Activated CD4-positive, CD25-positive, alpha-beta regulatory T cell (primary cell): ENCODE measurements around the gene ARID1B.
A peak's percentile ranks its signal among the peaks of the same experiment; 100 is the strongest.

Source experiments
- DNase-seq, 4 experiments: peaks; one replicate each; lab custom pipeline; 2025; lab: John Stamatoyannopoulos, UW

Gene ARID1B

DNA sequence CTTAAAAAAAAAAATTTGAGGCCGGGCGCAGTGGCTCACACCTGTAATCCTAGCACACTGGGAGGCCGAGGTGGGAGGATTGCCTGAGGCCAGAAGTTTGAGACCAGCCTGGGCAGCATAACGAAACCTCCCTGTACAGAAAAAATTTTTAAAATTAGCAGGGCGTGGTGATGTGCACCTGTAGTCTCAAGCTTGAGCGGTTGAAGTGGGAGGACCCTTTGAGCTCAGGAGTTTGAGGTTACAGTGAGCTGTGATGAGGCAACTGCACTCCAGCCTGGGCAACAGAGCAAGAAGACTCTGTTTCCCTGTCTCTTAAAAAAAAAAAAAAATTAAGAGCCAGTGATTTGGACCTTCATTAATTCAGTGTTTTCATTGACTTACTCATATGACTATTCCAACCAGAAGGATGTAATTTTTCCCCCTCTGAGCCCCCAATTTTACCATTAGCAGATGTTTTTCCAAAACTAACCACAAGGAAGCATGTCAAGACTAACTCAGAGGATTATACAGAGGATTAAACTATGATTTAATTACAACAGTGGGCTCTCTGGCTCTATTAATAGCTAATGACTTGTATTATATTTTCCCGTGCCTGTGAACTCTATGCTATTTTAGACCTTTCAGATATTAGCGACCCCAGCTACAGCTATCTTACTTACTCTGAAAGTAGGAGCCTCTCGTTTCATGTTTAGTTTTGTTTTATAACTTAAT, 75.1 kb downstream of the ARID1B start:
- DNase-seq: no peak

DNA sequence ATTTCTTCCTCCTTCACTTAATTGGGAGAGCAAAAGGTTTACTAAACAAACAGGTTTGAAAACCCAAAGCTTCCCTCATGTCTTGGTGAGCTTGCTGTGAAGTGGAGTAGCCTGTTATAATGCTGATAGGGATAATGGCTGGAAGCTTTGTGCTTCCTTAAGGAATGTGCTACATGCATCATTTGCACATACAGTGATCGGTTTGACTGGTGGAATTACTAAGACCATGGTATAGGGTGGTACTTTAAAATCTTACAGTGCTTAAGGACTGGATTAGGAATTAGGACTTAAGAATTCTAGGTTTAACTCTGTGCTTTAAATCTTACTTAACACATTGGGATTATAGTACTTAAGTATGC, 75.7 kb downstream of the ARID1B start:
- DNase-seq: no peak

DNA sequence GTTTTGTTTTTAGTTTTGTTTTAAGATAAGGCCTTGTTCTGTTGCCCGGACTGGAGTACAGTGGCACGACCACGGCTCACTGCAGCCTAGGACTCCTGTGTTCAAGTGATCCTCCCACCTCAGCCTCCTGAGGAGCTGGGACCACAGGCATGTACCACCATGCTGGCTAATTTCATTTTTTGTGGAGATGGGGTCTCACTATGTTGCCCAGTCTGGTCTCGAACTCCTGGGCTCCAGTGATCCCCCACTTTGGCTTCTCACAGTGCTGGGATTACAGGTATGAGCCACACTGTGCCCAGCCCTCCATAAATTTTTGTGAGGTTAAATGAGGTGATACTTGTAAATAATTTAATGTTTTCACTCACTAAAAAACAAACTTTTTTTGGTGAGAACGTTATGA, 76.6 kb downstream of the ARID1B start:
- no peak for DNase-seq

DNA sequence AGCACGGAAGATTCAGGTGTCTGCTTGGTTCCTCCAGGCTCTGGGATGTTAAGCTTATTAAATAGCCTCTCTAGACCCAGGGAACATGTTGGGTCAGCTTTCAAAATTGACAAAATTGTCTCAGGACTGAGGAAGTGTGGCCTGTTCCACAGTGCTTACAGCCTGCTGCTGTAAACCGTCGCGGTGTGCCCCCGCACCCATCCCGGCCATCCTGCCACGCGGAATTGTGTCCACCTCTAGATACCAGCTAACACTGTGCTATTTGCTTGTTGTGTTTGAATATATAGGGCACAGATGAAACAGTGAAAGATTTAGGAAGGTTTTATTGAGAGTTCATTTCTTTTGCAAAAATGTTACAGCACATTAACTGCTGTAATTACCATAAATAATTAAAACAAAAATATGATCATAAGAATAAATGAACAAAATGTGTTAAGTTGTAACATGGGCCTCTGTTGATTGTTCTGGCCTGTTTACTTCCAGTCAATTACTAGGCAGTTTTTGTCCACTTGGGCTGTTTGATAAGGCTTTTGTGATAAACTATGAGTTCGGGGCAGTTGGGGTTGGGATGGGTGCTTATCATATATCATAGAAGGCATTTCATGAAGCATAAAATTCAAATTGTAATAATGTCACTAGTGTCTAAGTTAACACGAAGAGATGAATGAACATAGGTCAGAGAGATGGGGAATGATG, 77.4 kb downstream of the ARID1B start:
- no peak for DNase-seq

DNA sequence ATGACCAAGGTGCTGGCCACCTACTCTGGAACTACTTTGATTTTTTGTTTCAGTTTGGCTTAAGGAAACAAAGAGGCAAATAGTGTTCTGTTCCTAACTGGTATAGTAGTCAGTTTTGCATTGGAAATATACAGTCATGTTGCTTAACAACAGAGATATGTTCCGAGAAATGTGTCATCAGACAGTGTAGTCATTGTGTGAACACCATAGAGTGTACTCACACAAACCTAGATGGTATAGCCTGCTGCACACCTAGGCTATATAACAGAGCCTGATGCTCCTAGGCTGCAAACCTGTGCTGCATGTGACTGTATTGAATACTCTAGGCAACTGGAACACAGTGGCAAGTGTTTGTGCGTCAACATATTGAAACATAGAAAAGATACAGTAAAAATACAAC, 80.4 kb downstream of the ARID1B start:
- peak in 1 of 4 experiments; percentile 3 for DNase-seq

DNA sequence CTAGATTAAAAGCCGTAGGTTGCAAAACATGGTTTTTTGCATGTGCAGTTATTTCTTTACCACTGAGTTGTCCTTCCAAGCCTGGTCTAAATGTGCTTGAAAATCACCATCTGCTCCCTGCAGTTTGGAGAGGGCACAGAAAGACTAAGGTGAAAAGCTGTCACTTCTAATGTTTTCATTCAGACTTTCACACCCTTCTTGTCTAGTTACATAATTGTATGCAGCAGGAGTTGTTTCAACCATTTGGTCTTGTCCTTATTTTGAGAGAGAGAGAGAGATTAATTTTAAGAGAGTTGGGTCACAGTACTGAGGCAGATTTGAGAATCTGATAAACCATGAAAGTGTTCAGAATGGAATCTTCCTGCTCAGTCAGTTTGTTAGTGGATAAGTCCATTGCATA, 82.5 kb downstream of the ARID1B start:
- no peak for DNase-seq

DNA sequence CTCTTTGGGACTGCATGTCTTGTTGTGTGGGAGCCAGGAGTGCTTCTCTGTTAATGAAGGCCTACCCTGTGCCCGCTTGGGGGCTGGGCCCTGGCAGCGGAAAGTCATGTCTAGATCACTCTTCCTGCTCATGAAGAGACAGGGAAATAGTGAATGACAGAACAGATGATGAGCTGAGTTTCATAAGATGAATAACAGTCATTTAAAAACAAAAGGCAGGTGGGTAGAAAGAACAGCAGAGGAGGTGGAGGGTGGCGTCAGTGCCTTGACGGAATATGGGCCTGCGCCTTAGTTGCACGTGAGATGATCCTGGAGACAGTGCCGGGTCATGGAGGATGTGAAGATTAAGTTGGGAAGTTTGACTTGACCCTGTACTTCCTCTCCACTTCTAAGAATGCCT, 85.5 kb downstream of the ARID1B start:
- DNase-seq: peak in 1 of 4 experiments; percentile 4

DNA sequence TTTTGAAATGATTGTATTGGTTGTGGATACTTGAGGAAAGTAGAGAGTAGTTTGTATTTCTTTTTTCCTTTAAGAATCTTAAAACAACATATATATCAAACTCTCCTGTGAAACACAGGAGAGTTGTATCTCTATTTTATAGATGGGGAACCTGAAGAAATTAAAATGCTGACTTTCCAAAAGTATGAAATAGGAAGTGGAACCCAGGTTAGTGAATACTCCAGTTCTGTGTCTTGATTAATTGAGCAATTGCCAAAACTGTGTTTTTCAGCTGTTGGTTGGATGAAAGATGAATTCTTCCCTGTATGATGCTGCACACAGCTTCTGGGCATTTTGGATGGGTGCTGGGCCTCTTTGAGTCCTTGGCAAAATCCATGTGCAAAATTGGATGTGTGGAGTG, 86.3 kb downstream of the ARID1B start:
- no peak for DNase-seq

DNA sequence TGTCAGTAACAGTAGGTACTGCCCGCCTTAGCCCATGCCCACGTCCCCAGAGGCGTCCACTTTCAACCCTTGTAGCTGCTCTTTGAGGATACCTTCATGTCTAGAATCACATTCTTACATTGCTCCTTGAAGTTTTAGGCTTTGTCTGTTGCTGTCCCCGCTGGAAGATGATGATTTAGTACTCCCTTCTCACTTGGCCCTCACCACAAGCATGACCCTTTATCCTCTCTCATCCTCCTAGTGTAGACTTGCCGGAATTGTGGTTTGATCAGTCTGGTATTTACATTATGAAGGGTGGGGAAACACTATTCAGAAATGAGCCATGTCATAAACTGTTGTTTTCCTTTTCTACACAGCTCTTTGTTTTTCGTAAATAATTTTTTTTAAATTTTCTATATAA, 87.4 kb downstream of the ARID1B start:
- DNase-seq: no peak

DNA sequence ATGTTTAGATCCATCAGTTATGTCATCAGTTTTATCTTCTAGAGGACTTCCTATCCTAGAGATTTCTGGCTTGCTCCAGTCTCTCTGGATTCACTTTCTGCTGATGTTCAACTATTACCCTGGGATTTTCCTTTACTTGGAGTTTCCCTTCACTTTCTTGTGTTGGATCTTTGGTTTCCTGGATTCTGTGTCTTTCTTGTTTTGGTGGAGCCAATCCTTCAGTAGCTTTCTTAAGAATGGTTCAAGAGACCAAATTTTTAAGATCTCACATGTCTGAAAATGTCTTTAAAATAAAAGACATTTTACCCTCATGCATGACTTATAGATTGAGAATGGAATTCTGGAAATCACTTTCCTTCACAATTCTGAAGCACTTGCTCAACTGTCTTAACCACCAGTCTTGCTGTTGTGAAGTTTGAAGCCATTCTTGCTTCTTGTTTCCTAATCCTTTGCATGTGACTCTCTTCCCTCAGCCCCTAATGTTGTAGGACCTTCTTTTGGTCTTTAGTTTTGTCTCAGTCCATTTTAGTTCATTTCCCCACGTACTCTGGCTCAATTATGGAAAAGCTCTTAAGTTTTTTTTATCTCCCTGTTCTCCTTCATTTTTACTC, 87.9 kb downstream of the ARID1B start:
- DNase-seq: no peak

DNA sequence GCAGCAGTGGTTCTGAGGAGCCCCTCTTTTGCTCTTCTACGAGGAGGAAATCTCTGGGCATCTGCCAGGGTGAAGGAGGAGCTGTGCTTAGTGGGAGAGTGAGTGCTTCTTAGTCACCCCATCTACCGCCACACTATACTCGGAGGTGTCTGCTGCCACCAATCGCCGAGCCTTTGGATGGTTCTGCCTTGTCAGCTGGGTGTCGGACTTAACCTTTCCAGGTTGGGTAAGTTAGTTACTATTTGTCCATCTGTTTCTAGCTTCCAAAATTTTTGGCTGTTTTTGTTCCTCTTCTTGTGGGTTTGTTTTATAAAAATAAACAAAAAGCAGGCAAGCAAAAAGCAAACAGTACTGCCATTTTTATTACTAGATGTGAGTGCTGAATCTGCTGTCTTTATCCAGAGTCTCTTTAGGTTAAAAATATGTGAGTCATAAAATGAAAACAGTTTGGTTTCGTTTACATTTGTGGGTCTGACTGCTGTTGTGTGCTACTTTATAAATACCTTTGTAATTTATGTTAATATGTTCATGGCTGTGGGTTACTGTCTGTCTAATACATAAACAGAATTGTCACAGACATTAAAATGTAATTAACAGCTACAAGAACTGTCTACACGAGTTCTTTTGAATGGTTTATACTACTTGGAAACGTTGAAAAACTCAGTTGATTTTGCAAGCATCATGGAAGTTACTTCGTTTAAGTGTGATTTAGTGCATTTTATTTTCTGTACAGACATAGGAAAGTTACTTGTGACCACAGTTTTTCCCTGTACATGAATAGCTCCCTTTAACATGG, 89.2 kb downstream of the ARID1B start:
- peak in 2 of 4 experiments; percentile 5 to 25 for DNase-seq

DNA sequence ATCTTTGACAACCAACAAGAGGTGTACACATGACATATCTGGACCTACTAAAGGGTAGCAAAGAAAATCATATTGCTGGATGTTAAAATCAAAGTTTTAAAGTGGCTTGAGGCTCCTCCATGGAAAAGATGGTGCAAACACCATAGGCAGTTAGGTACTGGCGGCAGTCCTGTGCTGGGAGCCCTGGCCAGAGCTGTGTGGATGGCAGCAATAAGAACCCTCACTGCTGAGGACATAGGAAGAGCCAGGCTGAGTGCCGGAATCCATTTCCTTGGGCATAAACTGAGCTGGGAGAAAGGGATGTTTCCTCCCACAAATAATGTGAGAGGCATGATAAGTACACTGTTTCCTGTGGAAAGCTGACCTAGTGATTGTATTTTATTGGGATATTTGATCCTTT, 89.9 kb downstream of the ARID1B start:
- no peak for DNase-seq

DNA sequence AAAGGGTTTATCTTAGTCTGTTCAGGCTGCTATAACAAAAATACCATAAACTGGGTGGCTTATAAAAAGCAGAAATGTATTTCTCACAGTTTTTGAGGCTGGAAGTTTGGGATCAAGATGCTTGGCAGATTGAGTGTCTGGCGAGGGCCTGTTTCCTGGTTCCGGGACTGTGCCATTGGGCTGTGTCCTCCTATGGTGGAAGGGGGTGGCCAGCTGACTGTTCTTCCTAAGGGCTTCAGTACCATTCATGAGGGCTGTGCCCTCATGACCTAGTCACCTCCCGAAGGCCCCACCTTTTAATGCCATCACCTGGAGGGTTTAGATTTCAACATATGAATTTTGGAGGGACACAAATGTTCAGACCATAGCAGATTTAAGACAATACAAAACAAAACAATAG, 91.2 kb downstream of the ARID1B start:
- no peak for DNase-seq

DNA sequence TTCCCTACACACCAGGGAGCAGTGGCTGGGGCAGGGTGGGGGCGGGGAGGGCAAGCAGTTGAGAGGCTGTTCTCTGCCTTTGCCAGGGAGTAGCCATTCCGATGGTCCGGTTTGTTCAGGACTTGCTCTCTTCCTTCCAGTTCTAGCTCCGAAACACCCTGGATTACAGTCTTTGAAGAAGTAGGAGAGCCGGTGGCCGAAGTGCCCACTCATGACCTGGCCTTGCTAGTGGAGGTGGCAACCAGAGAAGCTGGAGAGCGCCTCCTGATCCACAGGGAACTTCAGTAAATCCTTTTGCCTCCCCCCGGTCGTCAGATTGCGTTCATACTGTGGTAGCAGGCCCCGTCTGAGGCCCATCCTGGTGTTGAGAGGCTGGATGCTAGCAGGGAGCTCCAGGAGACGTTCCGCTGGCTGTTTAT, 92.8 kb downstream of the ARID1B start:
- no peak for DNase-seq

DNA sequence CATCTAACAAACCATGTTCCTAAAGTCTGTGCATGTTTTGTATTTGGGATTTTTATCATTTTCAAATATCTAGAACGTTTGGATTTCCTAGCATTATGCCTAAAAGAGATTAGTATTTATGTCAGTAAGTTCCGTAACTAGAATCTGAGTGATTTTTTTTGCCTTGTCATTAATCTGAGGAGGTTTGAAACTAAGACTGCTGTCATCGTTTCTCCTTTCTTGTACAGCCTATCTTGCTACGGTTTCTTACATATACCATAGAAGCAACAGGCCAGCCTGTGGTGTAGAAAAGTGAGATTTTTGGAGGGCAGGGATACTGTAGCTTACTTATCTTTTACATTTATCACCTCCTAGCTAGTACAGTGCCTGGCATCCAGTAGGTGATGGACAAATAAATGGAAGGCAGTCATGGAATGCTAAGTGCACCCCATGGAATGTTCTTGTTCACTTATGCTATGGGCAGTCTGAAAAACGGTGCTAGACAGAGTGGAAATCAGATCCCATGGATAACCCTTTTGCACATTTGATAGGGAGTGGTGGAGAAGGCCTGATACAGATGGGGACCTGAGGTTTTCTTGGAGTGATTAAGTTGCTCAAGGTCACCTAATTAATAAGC, 93.9 kb downstream of the ARID1B start:
- DNase-seq: no peak

DNA sequence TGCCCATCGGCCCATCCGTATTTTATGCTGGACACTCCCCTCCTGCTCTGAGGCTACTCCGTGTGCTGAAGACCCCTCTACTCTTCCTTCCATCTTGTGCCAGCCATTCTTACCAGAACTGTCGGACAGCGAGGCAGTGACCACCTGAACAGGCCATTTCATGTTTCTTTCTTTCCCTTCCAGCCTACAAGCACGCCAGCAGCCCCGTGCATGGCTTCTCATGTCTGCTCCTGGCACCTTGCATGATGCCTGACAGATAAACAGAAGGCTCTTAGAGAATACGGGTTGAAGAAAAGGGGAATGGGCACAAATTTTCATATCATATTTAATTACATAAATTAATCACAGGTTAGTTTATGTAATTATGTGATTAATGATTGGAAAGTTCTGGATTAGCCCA, 95.7 kb downstream of the ARID1B start:
- DNase-seq: no peak

DNA sequence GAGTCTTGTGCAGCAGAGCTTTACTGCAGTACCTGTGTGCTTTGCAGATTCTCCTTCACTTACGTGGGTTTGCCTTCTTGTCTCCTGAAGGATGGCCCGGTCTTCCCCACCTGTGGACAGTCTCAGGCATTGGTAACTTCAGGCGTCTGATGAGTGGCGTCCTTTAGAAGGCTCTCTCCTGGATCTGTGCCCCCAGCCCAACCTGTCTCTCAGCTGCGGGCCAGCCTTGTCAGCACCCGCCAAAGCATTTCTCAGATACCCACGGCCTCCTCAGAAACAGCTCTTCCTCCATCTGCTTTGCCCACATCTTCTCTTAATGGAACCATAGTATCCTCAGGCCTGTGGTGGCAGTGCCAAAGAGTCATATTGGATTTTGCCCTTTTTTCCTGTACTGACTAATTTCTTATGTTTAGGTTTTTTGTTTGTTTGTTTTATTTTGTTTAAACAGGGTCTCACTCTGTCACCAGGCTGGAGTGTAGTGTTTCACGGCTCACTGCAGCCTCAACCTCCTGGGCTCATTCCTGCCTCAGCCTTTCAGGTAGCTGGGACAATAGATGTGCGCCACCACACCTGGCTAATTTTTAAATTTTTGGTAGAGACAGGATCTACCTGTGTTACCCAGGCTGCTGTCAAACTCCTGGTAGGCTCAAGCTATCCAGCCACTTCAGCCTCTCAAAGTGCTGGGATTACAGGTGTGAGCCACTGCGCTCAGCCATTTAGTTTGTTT, 96.6 kb downstream of the ARID1B start:
- DNase-seq: no peak

DNA sequence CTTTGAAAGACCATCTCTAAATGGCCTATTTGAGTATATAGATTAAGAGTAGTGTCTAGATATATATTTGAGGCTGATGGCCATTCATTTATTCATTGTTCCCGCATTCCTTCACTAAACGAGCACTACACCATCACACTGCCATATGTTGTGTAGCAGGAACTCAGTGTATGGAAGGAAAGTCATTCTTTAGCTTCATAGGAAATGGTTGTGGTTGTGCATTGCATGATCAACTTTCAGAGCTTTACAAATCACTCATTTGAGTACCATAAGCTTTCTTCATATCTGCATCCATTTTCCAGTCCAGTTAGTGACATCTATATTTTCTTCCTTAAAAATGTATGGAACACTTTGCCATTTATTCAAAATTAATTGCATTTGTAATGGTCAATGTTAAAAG, 97.9 kb downstream of the ARID1B start:
- no peak for DNase-seq

DNA sequence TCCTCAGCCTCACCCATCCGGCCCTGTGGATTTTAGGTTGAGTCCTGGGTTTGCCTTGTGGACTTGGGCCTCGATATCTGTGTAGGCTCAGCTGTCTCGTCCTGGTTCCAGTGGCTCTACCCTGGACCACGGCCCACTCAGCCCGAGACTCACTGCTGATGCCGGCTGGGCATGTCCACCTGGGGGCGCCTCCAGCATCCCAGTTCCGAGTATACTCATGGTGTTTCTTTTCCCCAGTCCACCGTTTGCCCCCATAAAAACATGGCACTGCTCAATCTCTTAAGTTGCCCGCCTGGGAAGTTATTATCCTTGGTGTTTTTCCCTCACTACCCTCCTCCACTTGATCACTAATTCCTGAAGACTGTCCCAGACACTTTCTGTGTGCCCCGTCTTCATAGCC, 99.1 kb downstream of the ARID1B start:
- DNase-seq: no peak

DNA sequence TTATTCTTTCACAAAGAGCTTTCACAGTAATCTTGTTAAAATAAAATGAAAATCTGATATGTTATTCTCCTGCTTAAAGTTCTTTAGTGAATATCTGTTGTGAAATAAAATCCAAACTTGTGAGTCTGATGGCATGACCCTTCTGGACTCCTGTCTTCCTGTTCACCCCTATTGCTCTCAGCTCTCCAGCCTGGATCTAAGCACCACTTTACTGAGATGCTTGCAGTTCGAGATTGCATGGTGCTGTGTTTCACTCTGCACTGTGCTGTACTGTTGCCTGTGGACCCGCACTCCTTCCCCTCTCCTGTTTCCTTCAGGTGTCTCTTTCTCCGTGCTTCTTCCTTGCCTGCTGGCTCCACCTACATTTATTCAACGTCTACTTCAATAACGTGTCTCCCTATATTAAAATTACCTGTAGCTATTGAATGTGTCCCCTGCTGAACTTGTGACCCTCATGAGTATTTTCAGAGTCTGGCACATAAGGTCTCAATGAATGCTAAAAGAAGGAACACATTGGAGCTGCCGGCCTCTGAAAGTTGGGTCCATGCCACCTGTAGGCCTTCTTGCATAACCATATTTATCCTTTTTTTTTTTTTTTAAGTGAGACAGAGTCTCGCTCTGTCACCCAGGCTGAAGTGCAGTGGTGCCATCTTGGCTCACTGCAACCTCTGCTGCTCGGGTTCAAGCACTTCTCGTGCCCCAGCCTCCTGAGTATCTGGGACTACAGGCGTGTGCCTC, 100.1 kb downstream of the ARID1B start:
- no peak for DNase-seq

DNA sequence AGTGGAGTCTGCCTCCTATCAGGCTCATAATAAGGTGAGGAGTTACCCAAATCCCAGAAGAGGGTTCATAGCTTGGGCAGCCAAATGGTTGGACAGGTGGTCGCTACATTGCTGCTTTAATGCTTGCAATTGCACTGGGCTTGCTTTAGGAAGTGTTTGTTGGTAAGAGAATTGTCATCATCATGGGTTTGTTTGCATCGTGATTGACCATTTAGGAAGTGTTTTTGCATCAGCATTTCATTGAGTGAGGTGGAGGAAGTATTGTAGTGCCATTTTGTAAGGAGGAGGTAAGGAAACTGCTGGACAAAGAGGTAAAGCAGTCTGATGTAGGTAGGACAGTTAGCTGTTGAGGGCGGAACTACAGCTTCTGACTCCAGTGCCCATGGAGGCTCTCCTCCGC, 101.5 kb downstream of the ARID1B start:
- DNase-seq: no peak
